HL-60/S4 treated with retinoic acid at 250 ng/mL for 4 days and 3 days (cell line): ENCODE measurements around the gene MYO15A.

Experiments
- in situ Hi-C: fragments of 300-500 bp; cut with MboI; formaldehyde crosslinking; loops from 2 replicates; pipeline ENCODE4 v1.7.0; 2022; ENCODE audit warnings: low sequenced_read_pairs

The MYO15A gene

DNA sequence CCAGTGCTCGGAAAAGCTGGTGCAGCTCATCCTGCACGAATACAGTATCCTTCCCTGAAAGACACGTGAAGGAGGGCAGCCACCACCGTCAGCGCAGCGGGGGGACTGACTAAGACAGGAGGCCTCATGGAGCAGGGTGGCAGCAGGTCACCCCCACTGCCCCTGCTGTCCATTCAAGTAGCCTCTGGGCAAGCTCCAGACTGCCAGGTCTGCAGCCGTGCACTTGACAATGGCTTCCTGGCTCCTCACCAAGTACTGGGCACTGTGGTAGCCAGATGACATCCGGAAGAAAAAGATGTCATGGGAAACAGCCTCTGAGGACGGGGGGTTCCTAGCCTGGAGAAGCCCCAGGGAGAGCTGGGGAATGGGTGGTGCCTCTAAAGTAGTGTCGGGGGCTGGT is 7.9 kb upstream of the MYO15A start:
- in situ Hi-C loops = loop anchor here (10.0 kb wide), 1 partner anchor 64 kb away; no protein-coding TSS in a partner anchor

DNA sequence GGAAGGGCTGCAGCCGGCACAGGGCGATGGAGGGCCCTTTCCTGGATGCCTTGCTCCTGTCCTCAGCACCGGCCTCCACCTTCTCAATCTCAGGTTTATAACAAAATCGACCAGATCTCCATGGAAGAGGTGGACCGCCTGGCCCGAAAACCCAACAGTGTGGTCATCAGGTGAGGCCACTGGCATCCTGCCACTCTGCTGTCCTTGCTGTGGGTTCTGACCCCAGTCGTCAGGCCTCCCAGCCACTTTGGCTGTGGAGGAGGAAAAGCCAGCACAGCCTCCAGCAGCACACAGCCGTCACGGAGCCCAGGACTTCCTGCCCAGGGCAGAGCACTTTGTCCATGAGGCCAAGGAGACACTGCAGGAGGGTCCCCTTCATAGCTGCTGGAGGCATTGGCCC is 6.7 kb upstream of the MYO15A start:
- in situ Hi-C loops = loop anchor here (10.0 kb wide), 1 partner anchor 63 kb away; no protein-coding TSS in a partner anchor

- in situ Hi-C loops = loop anchor here (10.0 kb wide), 1 partner anchor 62 kb away; no protein-coding TSS in a partner anchor
Observed at GRCh38 chr17:18102640-18103039, 5.9 kb upstream of the MYO15A start.

- in situ Hi-C loops = loop anchor here (10.0 kb wide), 1 partner anchor 60 kb away; no protein-coding TSS in a partner anchor
Observed at GRCh38 chr17:18105027-18105426, 3.5 kb upstream of the MYO15A start.

GRCh38 chr17:18105595-18105994 is 3.0 kb upstream of the MYO15A start:
- in situ Hi-C loops = loop anchor here (10.0 kb wide), 1 partner anchor 59 kb away; no protein-coding TSS in a partner anchor

DNA sequence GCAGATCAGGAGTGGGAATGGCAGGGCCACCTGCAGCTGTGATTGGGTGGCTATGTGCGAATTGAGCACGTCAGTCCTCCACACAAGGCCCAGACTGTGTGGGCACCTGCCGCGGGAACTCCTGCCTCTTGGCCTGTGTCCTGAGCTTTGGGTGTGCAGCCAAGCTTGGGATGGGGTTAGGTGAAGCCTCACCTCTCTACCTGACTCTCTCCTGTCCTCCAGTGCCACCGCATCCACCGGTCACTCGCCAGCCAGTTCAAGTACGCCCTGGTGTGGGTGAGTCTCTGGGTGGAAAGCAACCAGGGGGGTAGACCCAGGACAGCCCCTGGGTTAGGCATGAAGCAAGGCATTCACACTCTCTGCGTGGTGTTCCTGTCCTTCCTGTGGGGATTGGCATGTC is 2.3 kb upstream of the MYO15A start:
- in situ Hi-C loops = loop anchor here (10.0 kb wide), 1 partner anchor 59 kb away; no protein-coding TSS in a partner anchor

DNA sequence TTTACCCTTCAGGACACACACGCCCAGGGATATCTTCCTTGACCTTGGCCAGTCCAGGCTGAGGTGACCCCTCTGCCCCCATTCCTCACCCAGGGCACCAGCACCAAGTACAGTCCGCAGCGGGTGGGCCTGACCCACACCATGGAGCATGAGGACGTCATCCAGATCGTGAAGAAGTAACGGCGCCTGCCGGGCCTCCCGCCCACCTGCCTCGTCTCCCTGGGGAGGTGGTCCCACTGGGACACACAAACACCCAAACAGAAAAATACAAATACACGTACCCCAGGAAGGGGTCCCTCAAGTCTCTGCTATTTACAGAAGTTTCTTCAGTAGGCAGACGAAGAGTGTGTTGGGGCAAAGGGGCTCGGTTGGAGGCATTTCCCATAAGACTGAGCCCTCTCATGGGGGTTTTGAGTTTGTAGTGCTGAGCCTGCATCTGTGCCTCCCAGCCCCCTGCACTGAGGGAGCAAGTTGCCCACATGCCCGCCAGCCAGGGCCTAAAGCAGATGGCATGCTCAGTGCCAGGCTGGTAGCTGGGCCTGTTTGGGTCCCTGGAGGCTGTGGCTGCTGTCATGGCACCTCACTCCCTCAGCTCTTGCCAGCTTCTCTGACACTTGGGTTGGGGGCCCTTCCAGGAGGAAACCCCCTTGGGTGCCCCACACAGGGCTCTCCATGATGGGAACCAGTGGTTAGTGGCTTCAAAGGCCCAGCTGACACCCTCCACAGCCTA is 1.3 kb upstream of the MYO15A start:
- in situ Hi-C loops = loop anchor here (10.0 kb wide), 1 partner anchor 58 kb away; no protein-coding TSS in a partner anchor

GRCh38 chr17:18107971-18108370 is 585 bp upstream of the MYO15A start:
- in situ Hi-C loops = loop anchor here (10.0 kb wide), 1 partner anchor 57 kb away; no protein-coding TSS in a partner anchor

GRCh38 chr17:18109935-18110485 is 1.5 kb downstream of the MYO15A start:
- in situ Hi-C loops = loop anchor here (10.0 kb wide), 1 partner anchor 55 kb away; no protein-coding TSS in a partner anchor

- in situ Hi-C loops = no loop called here
Observed at GRCh38 chr17:18110636-18111145, 2.1 kb downstream of the MYO15A start.

DNA sequence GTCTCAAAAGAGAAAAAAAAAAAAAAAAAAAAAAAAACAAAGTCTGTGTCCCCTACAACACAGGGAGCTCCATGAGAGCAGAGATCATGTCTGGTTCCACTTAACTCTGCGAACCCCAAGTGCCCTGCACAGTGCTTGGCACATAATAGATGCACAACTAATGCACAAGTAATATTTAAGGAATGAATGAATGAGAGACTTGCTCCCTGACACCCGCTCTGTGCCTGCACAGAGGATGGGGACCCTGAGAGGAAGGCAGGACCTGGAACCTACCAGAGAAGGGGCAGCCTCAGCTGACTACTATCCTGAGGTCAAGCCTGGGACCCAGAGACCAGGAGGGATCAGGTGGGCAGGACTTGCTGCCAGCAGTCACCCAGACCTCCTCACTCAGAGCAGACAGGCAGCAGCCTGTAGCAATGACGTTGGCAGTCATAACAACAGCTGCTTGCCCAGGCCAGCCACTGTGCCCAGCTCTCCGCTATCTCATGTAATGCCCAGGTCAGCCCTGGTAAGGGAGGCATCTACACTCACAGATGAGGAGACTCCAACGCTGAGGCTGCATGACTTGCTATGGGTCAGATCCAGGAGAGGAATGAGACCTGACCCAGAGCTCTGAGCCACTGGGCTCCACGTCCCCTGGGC is 2.9 kb downstream of the MYO15A start:
- in situ Hi-C loops = no loop called here

- in situ Hi-C loops = no loop called here
Observed at GRCh38 chr17:18115517-18115916, 7.0 kb downstream of the MYO15A start.

DNA sequence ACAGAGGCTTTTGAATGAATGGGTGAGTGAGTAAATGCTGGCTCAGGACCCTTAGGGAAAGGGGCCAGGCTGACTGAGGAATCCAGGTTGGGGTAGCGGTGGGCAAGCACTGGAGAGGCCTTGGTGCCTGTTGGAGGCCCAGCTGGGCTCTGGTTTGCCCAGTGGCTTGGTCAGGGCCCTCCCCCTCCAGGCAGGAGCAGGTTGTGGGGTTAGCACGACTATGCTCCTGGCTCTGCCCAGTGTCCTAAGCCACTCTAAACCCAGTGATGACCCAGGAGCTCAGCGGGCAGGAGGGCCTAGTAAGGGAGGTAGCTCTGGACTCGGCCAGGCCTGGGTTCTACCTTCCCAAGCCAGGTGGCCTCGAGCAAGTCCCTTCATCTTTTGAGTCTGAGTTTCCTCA is 7.5 kb downstream of the MYO15A start:
- in situ Hi-C loops = no loop called here

- in situ Hi-C loops = no loop called here
Observed at GRCh38 chr17:18117533-18117932, 9.0 kb downstream of the MYO15A start.

GRCh38 chr17:18117982-18118975 is 9.7 kb downstream of the MYO15A start:
- in situ Hi-C loops = no loop called here

- in situ Hi-C loops = no loop called here
Observed at GRCh38 chr17:18119166-18119745, 10.7 kb downstream of the MYO15A start.

DNA sequence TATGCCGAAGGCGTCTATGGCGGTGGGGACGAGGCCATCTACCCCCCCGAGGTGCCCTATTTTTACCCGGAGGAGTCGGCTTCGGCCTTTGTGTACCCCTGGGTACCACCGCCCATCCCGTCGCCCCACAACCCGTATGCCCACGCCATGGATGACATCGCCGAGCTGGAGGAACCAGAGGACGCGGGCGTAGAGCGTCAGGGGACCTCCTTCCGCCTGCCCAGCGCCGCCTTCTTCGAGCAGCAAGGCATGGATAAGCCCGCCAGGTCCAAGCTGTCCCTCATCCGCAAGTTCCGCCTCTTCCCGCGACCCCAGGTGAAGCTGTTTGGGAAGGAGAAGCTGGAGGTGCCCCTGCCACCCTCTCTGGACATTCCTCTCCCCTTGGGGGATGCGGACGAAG is 11.4 kb downstream of the MYO15A start:
- in situ Hi-C loops = no loop called here

DNA sequence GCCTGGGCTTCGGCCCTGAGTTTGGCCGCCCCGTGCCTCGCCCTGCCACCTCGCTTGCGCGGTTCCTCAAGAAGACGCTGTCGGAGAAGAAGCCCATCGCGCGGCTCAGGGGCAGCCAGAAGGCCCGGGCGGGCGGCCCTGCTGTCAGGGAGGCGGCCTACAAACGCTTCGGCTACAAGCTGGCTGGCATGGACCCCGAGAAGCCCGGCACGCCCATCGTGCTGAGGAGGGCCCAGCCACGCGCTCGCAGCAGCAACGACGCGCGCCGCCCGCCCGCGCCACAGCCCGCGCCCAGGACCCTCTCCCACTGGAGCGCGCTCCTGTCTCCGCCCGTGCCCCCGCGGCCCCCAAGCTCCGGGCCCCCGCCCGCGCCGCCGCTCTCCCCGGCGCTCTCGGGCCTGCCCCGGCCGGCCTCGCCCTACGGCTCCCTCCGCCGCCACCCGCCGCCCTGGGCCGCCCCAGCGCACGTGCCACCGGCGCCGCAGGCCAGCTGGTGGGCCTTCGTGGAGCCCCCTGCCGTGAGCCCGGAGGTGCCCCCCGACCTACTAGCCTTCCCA is 12.0 kb downstream of the MYO15A start:
- in situ Hi-C loops = no loop called here

GRCh38 chr17:18121144-18121910 is 12.8 kb downstream of the MYO15A start:
- in situ Hi-C loops = no loop called here
